ENCODE data around the gene DISC1.
A peak's percentile ranks its signal among the peaks of the same experiment; 100 is the strongest.

The DISC1 gene

GRCh38 chr1:231688989-231689388, 62.4 kb downstream of the DISC1 start:
- no peak for DNase-seq (ENCODE audit: low read depth in 2 of 2)
- H3K4me3 ChIP-seq (replicated peaks in 1 of 2; ENCODE audit: low read depth in 2 of 2, low read length in 2 of 2) = no peak overlapping the region
- no peak for TF ChIP-seq CTCF (IDR thresholded peaks at IDR 0.05; ENCODE audit: low read depth, low read length)

GRCh38 chr1:231690059-231690458, 63.5 kb downstream of the DISC1 start:
- H3K4me3 ChIP-seq (replicated peaks in 1 of 2; ENCODE audit: low read depth in 2 of 2, low read length in 2 of 2) = no peak overlapping the region
- DNase-seq (ENCODE audit: low read depth in 2 of 2) = no peak
- no peak for TF ChIP-seq CTCF (IDR thresholded peaks at IDR 0.05; ENCODE audit: low read depth, low read length)

GRCh38 chr1:231691618-231692259, 65.1 kb downstream of the DISC1 start:
- TF ChIP-seq CTCF (IDR thresholded peaks at IDR 0.05; ENCODE audit: low read depth, low read length) = peak; percentile 95
- H3K4me3 ChIP-seq (replicated peaks in 1 of 2; ENCODE audit: low read depth in 2 of 2, low read length in 2 of 2) = no peak overlapping the region
- peak; percentile 53 to 64 for DNase-seq (ENCODE audit: low read depth in 2 of 2)

GRCh38 chr1:231693361-231694074, 66.9 kb downstream of the DISC1 start:
- no peak for TF ChIP-seq CTCF (IDR thresholded peaks at IDR 0.05; ENCODE audit: low read depth, low read length)
- H3K4me3 ChIP-seq (replicated peaks in 1 of 2; ENCODE audit: low read depth in 2 of 2, low read length in 2 of 2) = no peak overlapping the region
- no peak for DNase-seq (ENCODE audit: low read depth in 2 of 2)

- H3K4me3 ChIP-seq (replicated peaks in 1 of 2; ENCODE audit: low read depth in 2 of 2, low read length in 2 of 2) = no peak overlapping the region
- TF ChIP-seq CTCF (IDR thresholded peaks at IDR 0.05; ENCODE audit: low read depth, low read length) = no peak
- DNase-seq (ENCODE audit: low read depth in 2 of 2) = no peak
Measured at GRCh38 chr1:231694075-231694431, 67.5 kb downstream of the DISC1 start.

GRCh38 chr1:231694465-231695077, 68.0 kb downstream of the DISC1 start:
- no peak for TF ChIP-seq CTCF (IDR thresholded peaks at IDR 0.05; ENCODE audit: low read depth, low read length)
- DNase-seq (ENCODE audit: low read depth in 2 of 2) = no peak
- H3K4me3 ChIP-seq (replicated peaks in 1 of 2; ENCODE audit: low read depth in 2 of 2, low read length in 2 of 2) = no peak overlapping the region

All from cardiac fibroblast (primary cell).